Right atrium auricular region (tissue), 2 donors: ENCODE results near the gene DENND1A. TPM values are rescaled to one million over a fixed set of nuclear protein-coding genes. Genes with fewer than 3 reads are reported as not detected.

Experiments
- DNase-seq: peaks from one replicate; pipeline ENCODE4 v3.0.0-alpha.2; 2019; ENCODE audit warnings: low spot score
- H3K27ac ChIP-seq, 2 donors: fragments of 200-600 bp; sonication (generic); 1 replicate in 1 of 2; 2 replicates in 1 of 2; pipeline ENCODE4 v1.5.1; 2016 to 2019
- H3K27me3 ChIP-seq, 2 donors: fragments of 200-600 bp; sonication (generic); one replicate each; pipeline versions ENCODE4 v1.5.1 to v1.6.0; 2017 to 2019
- H3K36me3 ChIP-seq: fragments of 200-600 bp; sonication (generic); one replicate; pipeline ENCODE4 v1.5.1; 2016
- H3K4me1 ChIP-seq, 2 donors: fragments of 200-600 bp; sonication (generic); one replicate each; pipeline versions ENCODE4 v1.5.1 to v1.6.0; 2017 to 2019
- H3K4me3 ChIP-seq, 2 donors: fragments of 200-600 bp; sonication (generic); 1 replicate in 1 of 2; 2 replicates in 1 of 2; pipeline ENCODE4 v1.5.1; 2017 to 2019; ENCODE audit warnings: mild to moderate bottlenecking in 1 of 2, moderate library complexity in 1 of 2
- H3K9me3 ChIP-seq, 2 donors: fragments of 200-600 bp; sonication (generic); one replicate each; pipeline ENCODE4 v1.5.1; 2019
- total RNA-seq, 2 donors: library from RNA; depleted of rRNA; stranded (reverse); fragments of >200 nt; gene quantifications; one replicate each; pipeline ENCODE4 v1.1.0, GENCODE V29; 2016
- TF ChIP-seq, protein P1 (sequence below), 2 donors: fragments of 200-600 bp; sonication (generic); IDR thresholded peaks; one replicate each; pipeline ENCODE4 v1.5.1; 2019; ENCODE audit warnings: antibody characterized with exemption in 2 of 2

Gene DENND1A
- total RNA-seq, 2 donors from 2014 or later: 14.9 to 23.6 TPM

DNA sequence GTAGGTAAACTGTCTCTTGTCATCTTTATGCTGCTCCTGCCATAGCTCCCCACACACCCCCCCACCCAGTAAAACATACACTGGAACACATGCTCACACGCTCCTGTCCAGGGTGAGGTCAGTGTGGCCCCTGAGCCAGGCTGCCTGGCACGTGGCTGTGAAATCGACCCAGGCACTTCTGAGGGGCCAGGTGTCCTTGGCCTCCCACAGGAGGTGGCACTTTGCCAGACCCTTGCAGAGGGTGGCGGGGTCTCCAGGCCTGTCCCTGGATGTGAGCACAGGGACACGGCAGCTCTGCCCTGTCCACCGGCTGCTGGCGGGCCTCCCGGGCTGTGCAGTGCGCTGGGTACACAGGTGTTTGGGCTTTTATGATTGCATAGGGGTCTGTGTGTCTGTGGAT lies 583.9 kb downstream of the DENND1A start:
- no peak for DNase-seq
- TF ChIP-seq, protein P1, sequence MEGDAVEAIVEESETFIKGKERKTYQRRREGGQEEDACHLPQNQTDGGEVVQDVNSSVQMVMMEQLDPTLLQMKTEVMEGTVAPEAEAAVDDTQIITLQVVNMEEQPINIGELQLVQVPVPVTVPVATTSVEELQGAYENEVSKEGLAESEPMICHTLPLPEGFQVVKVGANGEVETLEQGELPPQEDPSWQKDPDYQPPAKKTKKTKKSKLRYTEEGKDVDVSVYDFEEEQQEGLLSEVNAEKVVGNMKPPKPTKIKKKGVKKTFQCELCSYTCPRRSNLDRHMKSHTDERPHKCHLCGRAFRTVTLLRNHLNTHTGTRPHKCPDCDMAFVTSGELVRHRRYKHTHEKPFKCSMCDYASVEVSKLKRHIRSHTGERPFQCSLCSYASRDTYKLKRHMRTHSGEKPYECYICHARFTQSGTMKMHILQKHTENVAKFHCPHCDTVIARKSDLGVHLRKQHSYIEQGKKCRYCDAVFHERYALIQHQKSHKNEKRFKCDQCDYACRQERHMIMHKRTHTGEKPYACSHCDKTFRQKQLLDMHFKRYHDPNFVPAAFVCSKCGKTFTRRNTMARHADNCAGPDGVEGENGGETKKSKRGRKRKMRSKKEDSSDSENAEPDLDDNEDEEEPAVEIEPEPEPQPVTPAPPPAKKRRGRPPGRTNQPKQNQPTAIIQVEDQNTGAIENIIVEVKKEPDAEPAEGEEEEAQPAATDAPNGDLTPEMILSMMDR (IDR thresholded peaks at IDR 0.05): no peak
- no peaks in the 10 kb centered on the region for H3K9me3 ChIP-seq
- H3K27ac ChIP-seq: no peak overlapping the region
- no peaks in the 10 kb centered on the region for H3K36me3 ChIP-seq
- no peaks in the 10 kb centered on the region for H3K27me3 ChIP-seq
- no peaks in the 10 kb centered on the region for H3K4me1 ChIP-seq
- H3K4me3 ChIP-seq: no peak overlapping the region

DNA sequence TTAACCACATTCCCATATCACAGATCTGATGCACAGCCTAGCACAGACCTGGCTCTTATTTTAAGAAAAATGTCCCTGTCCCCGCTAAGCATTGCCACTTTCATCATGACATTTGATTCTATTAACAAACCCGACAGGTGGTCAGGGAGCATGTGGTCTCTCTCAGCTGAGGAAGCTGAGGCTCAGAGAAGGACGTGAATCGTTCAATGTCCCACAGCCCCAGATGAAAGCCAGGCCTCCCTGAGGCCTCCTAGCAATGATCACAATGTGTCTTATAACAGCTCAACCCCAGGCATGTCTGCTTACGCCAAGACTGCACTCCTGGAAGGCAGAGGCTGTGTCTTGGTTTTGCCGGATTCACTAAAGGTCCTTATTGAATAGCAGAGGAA lies 584.4 kb downstream of the DENND1A start:
- Histone ChIP-seq H3K27me3 (no peaks in the 10 kb centered on the region), H3K36me3 (no peaks in the 10 kb centered on the region), H3K27ac (no peak overlapping the region), H3K9me3 (no peaks in the 10 kb centered on the region), H3K4me3 (no peak overlapping the region), H3K4me1 (peaks cover 0 to 1% of the 10 kb centered on the region in 2 donors)
- TF ChIP-seq, protein P1 (IDR thresholded peaks at IDR 0.05): no peak
- no peak for DNase-seq

DNA sequence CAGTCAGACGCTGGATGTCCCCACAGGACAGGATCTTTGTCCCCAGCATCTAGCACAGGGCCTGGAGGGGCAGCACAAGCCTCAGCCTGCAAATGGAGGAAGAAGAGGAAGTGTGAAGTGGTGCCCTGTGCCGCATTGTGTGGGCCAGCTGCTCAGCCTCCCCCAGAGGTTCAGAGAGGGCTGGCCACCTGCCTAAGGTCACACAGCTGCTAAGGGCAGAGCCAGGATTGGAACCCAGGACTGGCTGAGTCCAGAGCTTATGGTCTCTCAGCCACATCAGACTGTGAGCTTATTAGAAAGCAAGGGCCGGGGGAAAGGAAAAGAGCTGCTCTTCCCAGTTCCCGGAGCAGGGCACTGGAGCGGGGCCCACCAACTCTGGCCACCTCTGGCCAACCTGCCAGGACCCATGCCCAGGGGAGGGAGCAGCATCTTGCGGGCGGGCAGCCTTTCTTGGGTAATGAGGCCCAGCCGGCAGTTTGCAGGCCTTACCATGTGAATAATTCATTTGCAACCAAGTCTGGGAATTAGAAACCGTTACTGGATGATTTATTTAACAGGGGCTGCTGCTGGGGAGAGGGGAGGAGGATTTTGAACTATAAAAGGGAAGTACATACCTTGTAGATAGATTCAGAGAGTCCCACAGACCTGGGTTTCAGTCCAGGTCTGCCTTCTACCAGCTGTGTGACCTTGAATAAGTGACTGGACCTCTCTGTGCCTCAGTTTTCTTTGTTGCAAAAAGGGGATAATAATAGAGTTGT lies 585.6 kb downstream of the DENND1A start:
- peaks cover 0 to 13% of the 10 kb centered on the region in 2 donors for H3K4me1 ChIP-seq
- no peak overlapping the region for H3K27ac ChIP-seq
- no peak overlapping the region for H3K4me3 ChIP-seq
- TF ChIP-seq, protein P1 (IDR thresholded peaks at IDR 0.05): no peak
- no peak for DNase-seq
- H3K9me3 ChIP-seq: no peaks in the 10 kb centered on the region
- no peaks in the 10 kb centered on the region for H3K27me3 ChIP-seq
- no peaks in the 10 kb centered on the region for H3K36me3 ChIP-seq

DNA sequence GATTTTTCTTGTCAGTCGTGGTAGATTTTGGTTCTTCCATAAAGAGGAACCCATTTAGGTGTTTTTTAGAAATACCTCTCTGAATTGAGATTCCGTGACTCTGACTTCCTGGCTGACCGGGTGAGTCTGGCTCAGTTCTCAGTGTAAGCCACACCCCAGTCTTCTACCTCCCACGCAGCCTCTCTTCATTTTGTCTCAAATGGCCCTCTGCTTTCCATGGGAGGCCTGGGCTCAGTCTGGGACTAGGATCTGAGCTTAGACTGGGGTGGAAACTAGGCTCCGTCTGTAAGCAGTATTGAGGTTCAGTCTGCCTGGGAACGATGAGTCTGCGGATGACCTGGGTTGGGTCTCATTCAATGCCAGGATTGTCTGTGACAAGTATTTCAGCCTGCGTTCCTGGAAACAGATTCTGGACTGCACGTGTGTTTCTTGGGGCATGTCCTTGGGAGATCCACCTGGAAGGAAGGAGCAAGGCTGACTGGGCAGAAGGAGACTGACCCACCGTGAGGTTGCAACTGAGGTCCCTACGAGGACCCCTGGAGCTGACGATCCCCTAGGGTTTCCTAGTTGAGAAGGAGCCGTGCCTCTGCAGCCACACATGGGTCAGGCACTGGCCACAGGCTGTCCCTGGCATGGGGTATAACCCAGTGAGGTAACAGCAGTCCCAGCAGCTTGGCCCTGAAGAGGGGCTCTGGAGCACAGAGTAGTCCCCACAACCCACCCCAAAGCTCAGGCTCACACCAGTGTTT lies 586.3 kb downstream of the DENND1A start:
- no peaks in the 10 kb centered on the region for H3K27me3 ChIP-seq
- H3K27ac ChIP-seq: no peak overlapping the region
- no peak for DNase-seq
- H3K4me1 ChIP-seq: peaks cover 0 to 21% of the 10 kb centered on the region in 2 donors
- H3K9me3 ChIP-seq: no peaks in the 10 kb centered on the region
- TF ChIP-seq, protein P1 (IDR thresholded peaks at IDR 0.05): no peak
- H3K4me3 ChIP-seq: no peak overlapping the region
- no peaks in the 10 kb centered on the region for H3K36me3 ChIP-seq

DNA sequence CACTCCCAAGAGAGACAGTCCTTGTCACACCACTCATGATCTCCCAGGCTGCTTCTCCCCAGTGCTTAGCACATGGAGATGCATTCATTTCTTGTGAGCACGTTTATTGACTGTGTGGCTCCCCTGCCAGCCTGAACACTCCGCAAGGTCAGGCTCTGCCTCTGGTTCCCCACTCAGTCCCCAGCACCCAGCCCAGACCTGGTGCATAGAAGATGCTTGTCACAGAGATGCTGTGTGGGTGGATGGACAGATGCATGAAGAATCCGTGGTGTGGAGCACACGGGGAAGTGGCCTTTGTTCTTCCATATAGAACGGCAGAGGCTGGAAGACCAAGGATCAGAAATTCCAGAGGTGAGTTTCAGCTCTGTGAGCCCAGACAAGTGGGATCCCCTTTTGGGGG lies 587.7 kb downstream of the DENND1A start:
- TF ChIP-seq, protein P1 (IDR thresholded peaks at IDR 0.05): no peak
- Histone ChIP-seq H3K27ac (no peak overlapping the region), H3K4me1 (peaks cover 0 to 22% of the 10 kb centered on the region in 2 donors), H3K4me3 (no peak overlapping the region), H3K9me3 (no peaks in the 10 kb centered on the region), H3K27me3 (no peaks in the 10 kb centered on the region), H3K36me3 (no peaks in the 10 kb centered on the region)
- DNase-seq: no peak
